ENCODE data around the gene EMC1. TPM values are rescaled to one million over a fixed set of nuclear protein-coding genes. Genes with fewer than 3 reads are reported as not detected.
A peak's percentile ranks its signal among the peaks of the same experiment; 100 is the strongest.

EMC1 gene
- total and polyA plus RNA-seq, 2 donors (not counting 1 experiment from before 2014, with no cell fraction given): 33.3 to 78.1 TPM

DNA sequence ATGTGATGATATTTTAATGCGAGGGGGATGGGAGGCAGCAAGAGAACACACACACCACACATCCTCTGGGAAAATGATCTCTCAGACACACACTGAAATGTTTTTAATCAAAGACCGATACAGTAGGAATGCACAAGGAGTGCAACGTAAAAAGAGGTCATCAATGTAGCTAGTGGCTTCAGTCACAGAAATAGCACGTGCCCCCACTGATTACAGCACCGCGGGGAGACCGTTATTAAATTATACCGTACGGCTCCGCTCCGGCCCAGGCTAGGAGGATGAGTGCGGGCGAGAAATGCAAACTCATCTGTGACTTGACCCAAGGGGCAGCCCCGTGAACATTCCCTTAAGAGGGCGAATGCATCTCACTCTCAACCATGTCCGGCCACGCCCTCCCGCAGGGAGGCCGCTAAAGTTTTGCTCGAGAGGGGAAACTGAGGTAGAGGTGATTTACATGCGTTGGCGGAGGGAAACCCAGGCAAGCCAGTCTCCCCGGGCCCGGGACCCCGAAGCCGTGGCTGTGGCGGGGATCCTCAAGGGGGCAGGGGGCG, 41.8 kb downstream of the EMC1 start:
- H3K36me3 ChIP-seq (ENCODE audit: control insufficient read depth, insufficient read depth, low read length): no peaks in the 10 kb centered on the region
- peak; percentile 49 to 62 for DNase-seq (ENCODE audit: low read depth in 2 of 2)
- H3K4me3 ChIP-seq (replicated peaks in 1 of 4; ENCODE audit: control extremely low read depth in 1 of 4, insufficient read depth in 1 of 4, low read depth in 3 of 4, low read length in 4 of 4): peak overlapping the region; percentile 80 to 98 (median 91)
- peak overlapping the region; percentile 65 for H3K4me2 ChIP-seq (ENCODE audit: extremely low read depth, insufficient read depth, low read length)
- no peak for TF ChIP-seq EZH2 (IDR thresholded peaks at IDR 0.05; ENCODE audit: low read length, missing control alignments)
- TF ChIP-seq, protein P1, sequence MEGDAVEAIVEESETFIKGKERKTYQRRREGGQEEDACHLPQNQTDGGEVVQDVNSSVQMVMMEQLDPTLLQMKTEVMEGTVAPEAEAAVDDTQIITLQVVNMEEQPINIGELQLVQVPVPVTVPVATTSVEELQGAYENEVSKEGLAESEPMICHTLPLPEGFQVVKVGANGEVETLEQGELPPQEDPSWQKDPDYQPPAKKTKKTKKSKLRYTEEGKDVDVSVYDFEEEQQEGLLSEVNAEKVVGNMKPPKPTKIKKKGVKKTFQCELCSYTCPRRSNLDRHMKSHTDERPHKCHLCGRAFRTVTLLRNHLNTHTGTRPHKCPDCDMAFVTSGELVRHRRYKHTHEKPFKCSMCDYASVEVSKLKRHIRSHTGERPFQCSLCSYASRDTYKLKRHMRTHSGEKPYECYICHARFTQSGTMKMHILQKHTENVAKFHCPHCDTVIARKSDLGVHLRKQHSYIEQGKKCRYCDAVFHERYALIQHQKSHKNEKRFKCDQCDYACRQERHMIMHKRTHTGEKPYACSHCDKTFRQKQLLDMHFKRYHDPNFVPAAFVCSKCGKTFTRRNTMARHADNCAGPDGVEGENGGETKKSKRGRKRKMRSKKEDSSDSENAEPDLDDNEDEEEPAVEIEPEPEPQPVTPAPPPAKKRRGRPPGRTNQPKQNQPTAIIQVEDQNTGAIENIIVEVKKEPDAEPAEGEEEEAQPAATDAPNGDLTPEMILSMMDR (conservative IDR thresholded peaks at IDR 0.05 in 1 of 2, IDR thresholded peaks at IDR 0.05 in 1 of 2; ENCODE audit: low read depth in 1 of 2, low read length in 2 of 2): no peak
- peaks cover 9% of the 10 kb centered on the region for H3K4me1 ChIP-seq (ENCODE audit: control insufficient read depth, extremely low read depth, insufficient read depth, low read length)
- no peak overlapping the region for H2AFZ ChIP-seq (ENCODE audit: low read length)
- H3K27ac ChIP-seq (ENCODE audit: insufficient read depth, low read length): peak overlapping the region; percentile 98
- H3K27me3 ChIP-seq (ENCODE audit: control insufficient read depth, insufficient read depth, low read length): no peaks in the 10 kb centered on the region
- H4K20me1 ChIP-seq (ENCODE audit: control insufficient read depth, extremely low read depth, insufficient read depth, low read length): peaks cover 2% of the 10 kb centered on the region
- peak overlapping the region; percentile 99 for H3K9ac ChIP-seq (ENCODE audit: insufficient read depth, low read length)
- H3K79me2 ChIP-seq (ENCODE audit: control insufficient read depth, insufficient read depth, low read length): peaks cover 83% of the 10 kb centered on the region
- H3K9me3 ChIP-seq (ENCODE audit: control insufficient read depth, insufficient read depth, low read depth, low read length): no peaks in the 10 kb centered on the region

DNA sequence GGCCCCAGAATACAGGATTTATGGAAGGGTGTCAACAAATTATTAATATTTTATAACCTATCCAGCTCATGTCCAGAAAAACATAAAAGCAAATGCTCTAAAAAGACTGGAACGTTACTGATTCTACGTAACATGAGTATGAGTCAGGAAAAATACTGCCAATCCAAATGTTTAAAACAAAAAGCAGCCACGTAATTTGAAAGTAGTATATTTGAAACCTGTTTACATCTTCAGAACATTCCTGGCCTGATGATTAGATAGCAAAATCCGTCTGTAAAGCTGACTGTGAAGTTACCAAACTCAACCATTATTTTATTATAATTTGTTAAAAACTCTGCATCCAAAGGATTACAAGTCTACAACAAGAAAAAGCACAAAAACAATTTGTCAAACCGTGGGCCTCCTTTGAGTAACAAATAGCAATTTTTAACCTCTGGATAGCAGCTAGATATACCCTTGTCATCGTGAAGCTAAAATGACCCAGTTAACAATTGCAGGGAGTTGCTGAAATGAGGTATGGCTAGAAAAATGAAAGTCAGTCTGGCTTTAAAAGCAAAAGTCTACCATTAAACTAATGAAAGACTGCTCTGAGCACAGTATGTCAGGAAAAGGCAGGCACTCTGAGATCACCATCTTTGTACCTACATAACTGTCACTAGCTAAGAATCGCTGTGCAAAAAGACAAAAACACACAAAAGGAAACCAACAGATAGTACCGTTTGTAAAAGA, 42.5 kb downstream of the EMC1 start:
- H3K4me3 ChIP-seq (replicated peaks in 1 of 4; ENCODE audit: control extremely low read depth in 1 of 4, insufficient read depth in 1 of 4, low read depth in 3 of 4, low read length in 4 of 4): peak overlapping the region; percentile 80 to 98 (median 91)
- TF ChIP-seq, protein P1 (conservative IDR thresholded peaks at IDR 0.05 in 1 of 2, IDR thresholded peaks at IDR 0.05 in 1 of 2; ENCODE audit: low read depth in 1 of 2, low read length in 2 of 2): no peak
- no peak for TF ChIP-seq EZH2 (IDR thresholded peaks at IDR 0.05; ENCODE audit: low read length, missing control alignments)

DNA sequence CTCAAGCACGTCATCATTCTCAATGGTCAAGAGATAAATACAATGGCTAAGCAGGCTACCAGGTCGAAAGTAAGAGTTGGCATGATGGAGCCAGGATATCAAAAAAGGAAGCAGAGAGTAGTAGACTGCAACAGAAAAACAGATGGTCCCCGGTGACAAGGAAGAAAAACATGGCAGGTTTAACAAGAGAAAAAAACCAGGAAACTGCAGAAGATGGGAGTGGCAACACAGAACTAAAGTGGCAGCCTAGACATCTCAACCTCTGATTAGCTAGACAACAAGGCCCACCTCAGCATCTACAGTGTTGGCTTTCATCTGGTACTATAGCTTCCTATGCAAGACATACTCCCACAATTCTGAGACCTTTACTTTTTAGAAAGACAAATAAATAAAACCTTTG, 44.4 kb downstream of the EMC1 start:
- Histone ChIP-seq H3K79me2 (ENCODE audit: control insufficient read depth, insufficient read depth, low read length) (peaks cover 95% of the 10 kb centered on the region), H4K20me1 (ENCODE audit: control insufficient read depth, extremely low read depth, insufficient read depth, low read length) (peaks cover 5% of the 10 kb centered on the region), H3K4me1 (ENCODE audit: control insufficient read depth, extremely low read depth, insufficient read depth, low read length) (peaks cover 10% of the 10 kb centered on the region), H3K27me3 (ENCODE audit: control insufficient read depth, insufficient read depth, low read length) (no peaks in the 10 kb centered on the region), H3K9ac (ENCODE audit: insufficient read depth, low read length) (no peak overlapping the region), H3K4me2 (ENCODE audit: extremely low read depth, insufficient read depth, low read length) (no peak overlapping the region), H3K4me3 (replicated peaks in 1 of 4; ENCODE audit: control extremely low read depth in 1 of 4, insufficient read depth in 1 of 4, low read depth in 3 of 4, low read length in 4 of 4) (no peak overlapping the region), H3K27ac (ENCODE audit: insufficient read depth, low read length) (no peak overlapping the region), H3K9me3 (ENCODE audit: control insufficient read depth, insufficient read depth, low read depth, low read length) (no peaks in the 10 kb centered on the region), H3K36me3 (ENCODE audit: control insufficient read depth, insufficient read depth, low read length) (no peaks in the 10 kb centered on the region), H2AFZ (ENCODE audit: low read length) (no peak overlapping the region)
- TF ChIP-seq EZH2 (IDR thresholded peaks at IDR 0.05; ENCODE audit: low read length, missing control alignments): no peak
- TF ChIP-seq, protein P1 (conservative IDR thresholded peaks at IDR 0.05 in 1 of 2, IDR thresholded peaks at IDR 0.05 in 1 of 2; ENCODE audit: low read depth in 1 of 2, low read length in 2 of 2): no peak
- no peak for DNase-seq (ENCODE audit: low read depth in 2 of 2)

More for the DNA sequence above, 42.5 kb downstream of the EMC1 start:
- no peaks in the 10 kb centered on the region for H3K9me3 ChIP-seq (ENCODE audit: control insufficient read depth, insufficient read depth, low read depth, low read length)
- H3K79me2 ChIP-seq (ENCODE audit: control insufficient read depth, insufficient read depth, low read length): peaks cover 87% of the 10 kb centered on the region
- no peak overlapping the region for H2AFZ ChIP-seq (ENCODE audit: low read length)
- H3K4me1 ChIP-seq (ENCODE audit: control insufficient read depth, extremely low read depth, insufficient read depth, low read length): peaks cover 9% of the 10 kb centered on the region
- H3K4me2 ChIP-seq (ENCODE audit: extremely low read depth, insufficient read depth, low read length): peak overlapping the region; percentile 65
- peak overlapping the region; percentile 99 for H3K9ac ChIP-seq (ENCODE audit: insufficient read depth, low read length)
- peak overlapping the region; percentile 98 for H3K27ac ChIP-seq (ENCODE audit: insufficient read depth, low read length)
- H3K36me3 ChIP-seq (ENCODE audit: control insufficient read depth, insufficient read depth, low read length): no peaks in the 10 kb centered on the region
- H3K27me3 ChIP-seq (ENCODE audit: control insufficient read depth, insufficient read depth, low read length): no peaks in the 10 kb centered on the region
- DNase-seq (ENCODE audit: low read depth in 2 of 2): peak; percentile 73 to 85
- H4K20me1 ChIP-seq (ENCODE audit: control insufficient read depth, extremely low read depth, insufficient read depth, low read length): peaks cover 2% of the 10 kb centered on the region
